Measurements from ENCODE around the gene SAC3D1.
"Not testable (repeated sequence)": the region's sequence is repeated elsewhere in the genome, so short reads cannot be mapped to it uniquely, and the experiment has no call there.

The SAC3D1 gene

GRCh38 chr11:65013888-65014725, 26.9 kb upstream of the SAC3D1 start, which contains the start of gene ARL2:
Gene ARL2 (plus strand): TSS chr11:65014160. CDS start chr11:65014208, 48 bp downstream.
- ATAC-seq (peak; percentile 79), DNase-seq (peak; percentile 90)
- H3K4me3 Mint-ChIP-seq, result peak within 1 kb of the TSS; percentile 85
- peak within 1 kb of the TSS; percentile 94 for H3K27ac Mint-ChIP-seq
- H3K9me3 Mint-ChIP-seq, result no peaks in the 10 kb centered on the region
- H3K36me3 Mint-ChIP-seq (ENCODE audit: low read depth), result peaks cover 17% of the 10 kb centered on the region
- peaks cover 25% of the 10 kb centered on the region for H3K4me1 Mint-ChIP-seq
- H3K27me3 Mint-ChIP-seq, result no peaks in the 10 kb centered on the region

GRCh38 chr11:65014726-65015227, 26.2 kb upstream of the SAC3D1 start:
- DNase-seq (no peak), ATAC-seq (no peak)
- Mint-ChIP-seq H3K9me3 (no peaks in the 10 kb centered on the region), H3K27me3 (no peaks in the 10 kb centered on the region), H3K4me1 (peaks cover 25% of the 10 kb centered on the region), H3K27ac (peak overlapping the region; percentile 91), H3K4me3 (peak overlapping the region; percentile 85), H3K36me3 (ENCODE audit: low read depth) (peaks cover 17% of the 10 kb centered on the region)

- no peaks in the 10 kb centered on the region for H3K9me3 Mint-ChIP-seq
- ATAC-seq (no peak), DNase-seq (no peak)
- H3K27ac Mint-ChIP-seq, result no peak overlapping the region
- peaks cover 25% of the 10 kb centered on the region for H3K4me1 Mint-ChIP-seq
- H3K4me3 Mint-ChIP-seq, result peak overlapping the region; percentile 2
- no peaks in the 10 kb centered on the region for H3K27me3 Mint-ChIP-seq
- H3K36me3 Mint-ChIP-seq (ENCODE audit: low read depth), result peaks cover 18% of the 10 kb centered on the region
Observed at GRCh38 chr11:65016705-65017104, 24.3 kb upstream of the SAC3D1 start.

- Mint-ChIP-seq H3K4me3 (no peak overlapping the region), H3K36me3 (ENCODE audit: low read depth) (peaks cover 18% of the 10 kb centered on the region), H3K27ac (no peak overlapping the region), H3K4me1 (peaks cover 25% of the 10 kb centered on the region), H3K27me3 (no peaks in the 10 kb centered on the region), H3K9me3 (no peaks in the 10 kb centered on the region)
- ATAC-seq (no peak), DNase-seq (no peak)
Observed at GRCh38 chr11:65017937-65018336, 23.1 kb upstream of the SAC3D1 start.

GRCh38 chr11:65019824-65020223, 21.2 kb upstream of the SAC3D1 start:
- no peak for DNase-seq
- H3K27me3 Mint-ChIP-seq, result no peaks in the 10 kb centered on the region
- no peaks in the 10 kb centered on the region for H3K9me3 Mint-ChIP-seq
- H3K4me3 Mint-ChIP-seq, result no peak overlapping the region
- H3K4me1 Mint-ChIP-seq, result peaks cover 17% of the 10 kb centered on the region
- H3K27ac Mint-ChIP-seq, result no peak overlapping the region
- no peak for ATAC-seq
- peaks cover 18% of the 10 kb centered on the region for H3K36me3 Mint-ChIP-seq (ENCODE audit: low read depth)

GRCh38 chr11:65021003-65021402, 20.0 kb upstream of the SAC3D1 start:
- no peaks in the 10 kb centered on the region for H3K27me3 Mint-ChIP-seq
- H3K27ac Mint-ChIP-seq, result no peak overlapping the region
- DNase-seq, result no peak
- no peak for ATAC-seq
- peaks cover 8% of the 10 kb centered on the region for H3K4me1 Mint-ChIP-seq
- H3K36me3 Mint-ChIP-seq (ENCODE audit: low read depth), result peaks cover 18% of the 10 kb centered on the region
- no peak overlapping the region for H3K4me3 Mint-ChIP-seq
- no peaks in the 10 kb centered on the region for H3K9me3 Mint-ChIP-seq

- peaks cover 15% of the 10 kb centered on the region for H3K36me3 Mint-ChIP-seq (ENCODE audit: low read depth)
- H3K27me3 Mint-ChIP-seq, result no peaks in the 10 kb centered on the region
- H3K27ac Mint-ChIP-seq, result no peak overlapping the region
Observed at GRCh38 chr11:65021509-65021908, 19.5 kb upstream of the SAC3D1 start.

GRCh38 chr11:65023502-65023901, 17.5 kb upstream of the SAC3D1 start:
- H3K27ac Mint-ChIP-seq; H3K36me3 Mint-ChIP-seq (ENCODE audit: low read depth); H3K4me3 Mint-ChIP-seq: not testable (repeated sequence)

More at GRCh38 chr11:65021509-65021908, 19.5 kb upstream of the SAC3D1 start:
- ATAC-seq (no peak), DNase-seq (no peak)
- Mint-ChIP-seq H3K4me3 (no peak overlapping the region), H3K9me3 (no peaks in the 10 kb centered on the region), H3K4me1 (peaks cover 5% of the 10 kb centered on the region)

GRCh38 chr11:65026810-65027209, 14.2 kb upstream of the SAC3D1 start:
- Mint-ChIP-seq H3K9me3 (no peaks in the 10 kb centered on the region), H3K4me1 (peaks cover 16% of the 10 kb centered on the region), H3K4me3 (peak overlapping the region; percentile 72), H3K27me3 (no peaks in the 10 kb centered on the region), H3K36me3 (ENCODE audit: low read depth) (no peaks in the 10 kb centered on the region), H3K27ac (peak overlapping the region; percentile 69)
- DNase-seq (no peak), ATAC-seq (no peak)

More at GRCh38 chr11:65023502-65023901, 17.5 kb upstream of the SAC3D1 start:
- H3K9me3 Mint-ChIP-seq, DNase-seq, H3K27me3 Mint-ChIP-seq, ATAC-seq: not testable (repeated sequence)
- H3K4me1 Mint-ChIP-seq, result peaks cover 13% of the 10 kb centered on the region

GRCh38 chr11:65027213-65028067, 13.6 kb upstream of the SAC3D1 start, which contains the start of gene SNX15:
Gene SNX15 (plus strand): TSS chr11:65027439. CDS start chr11:65027538, 99 bp downstream.
- ATAC-seq (peak; percentile 90), DNase-seq (peak; percentile 91)
- Mint-ChIP-seq H3K27ac (peak within 1 kb of the TSS; percentile 69), H3K36me3 (ENCODE audit: low read depth) (no peaks in the 10 kb centered on the region), H3K4me3 (peak within 1 kb of the TSS; percentile 72), H3K9me3 (no peaks in the 10 kb centered on the region), H3K27me3 (no peaks in the 10 kb centered on the region), H3K4me1 (peaks cover 16% of the 10 kb centered on the region)

- Mint-ChIP-seq H3K36me3 (ENCODE audit: low read depth) (no peaks in the 10 kb centered on the region), H3K9me3 (no peaks in the 10 kb centered on the region), H3K4me3 (no peak overlapping the region), H3K27ac (no peak overlapping the region), H3K27me3 (no peaks in the 10 kb centered on the region), H3K4me1 (peaks cover 10% of the 10 kb centered on the region)
- ATAC-seq (no peak), DNase-seq (no peak)
Observed at GRCh38 chr11:65032216-65032615, 8.8 kb upstream of the SAC3D1 start.

- Mint-ChIP-seq H3K27me3 (no peaks in the 10 kb centered on the region), H3K27ac (no peak overlapping the region), H3K9me3 (no peaks in the 10 kb centered on the region), H3K4me3 (no peak overlapping the region), H3K36me3 (ENCODE audit: low read depth) (no peaks in the 10 kb centered on the region), H3K4me1 (no peaks in the 10 kb centered on the region)
- DNase-seq, result no peak
- ATAC-seq, result no peak
Observed at GRCh38 chr11:65034423-65034822, 6.6 kb upstream of the SAC3D1 start.

GRCh38 chr11:65035579-65035978, 5.4 kb upstream of the SAC3D1 start:
- Mint-ChIP-seq H3K27ac (no peak overlapping the region), H3K27me3 (no peaks in the 10 kb centered on the region), H3K4me3 (no peak overlapping the region), H3K4me1 (peaks cover 2% of the 10 kb centered on the region), H3K9me3 (no peaks in the 10 kb centered on the region), H3K36me3 (ENCODE audit: low read depth) (no peaks in the 10 kb centered on the region)
- ATAC-seq (no peak), DNase-seq (no peak)

- DNase-seq (no peak), ATAC-seq (no peak)
- H3K9me3 Mint-ChIP-seq, result no peaks in the 10 kb centered on the region
- H3K36me3 Mint-ChIP-seq (ENCODE audit: low read depth), result no peaks in the 10 kb centered on the region
- H3K27ac Mint-ChIP-seq, result no peak overlapping the region
- no peak overlapping the region for H3K4me3 Mint-ChIP-seq
- H3K4me1 Mint-ChIP-seq, result peaks cover 6% of the 10 kb centered on the region
- H3K27me3 Mint-ChIP-seq, result no peaks in the 10 kb centered on the region
Observed at GRCh38 chr11:65036931-65037330, 4.1 kb upstream of the SAC3D1 start.

All from activated naive CD8-positive, alpha-beta T cell treated with anti-CD3 and anti-CD28 coated beads, Interleukin-2, amount 50 U/mL, for 24 hours (primary cell).